Measurements from ENCODE around the gene OR51G2. TPM values are rescaled to one million over a fixed set of nuclear protein-coding genes. Genes with fewer than 3 reads are reported as not detected.
"Not testable (repeated sequence)": the region's sequence is repeated elsewhere in the genome, so short reads cannot be mapped to it uniquely, and the experiment has no call there.

OR51G2 gene
- not detected for polyA plus RNA-seq

- Mint-ChIP-seq H3K27ac (peak within 1 kb of the TSS in 1 of 3 donors; percentile 83), H3K27me3 (no peaks in the 10 kb centered on the region), H3K4me1 (no peaks in the 10 kb centered on the region), H3K9me3 (no peaks in the 10 kb centered on the region), H3K36me3 (no peaks in the 10 kb centered on the region), H3K4me3 (no peak within 1 kb of the TSS)
Observed at GRCh38 chr11:4919250-4919649, at the start of gene OR51G2. TSS of gene OR51G2 (minus strand) at chr11:4919350. CDS start at chr11:4915663, 3,687 bp downstream.

- no peak overlapping the region for H3K27ac Mint-ChIP-seq
- no peaks in the 10 kb centered on the region for H3K27me3 Mint-ChIP-seq
- H3K4me1 Mint-ChIP-seq, result no peaks in the 10 kb centered on the region
- H3K36me3 Mint-ChIP-seq, result no peaks in the 10 kb centered on the region
- H3K9me3 Mint-ChIP-seq, result peaks cover 0 to 5% (median 2%) of the 10 kb centered on the region in 3 donors
- H3K4me3 Mint-ChIP-seq, result no peak overlapping the region
Observed at GRCh38 chr11:4962816-4963215, 43.7 kb upstream of the OR51G2 start.

- Mint-ChIP-seq H3K27ac (no peak overlapping the region), H3K27me3 (no peaks in the 10 kb centered on the region), H3K36me3 (no peaks in the 10 kb centered on the region), H3K9me3 (peaks cover 0 to 5% (median 2%) of the 10 kb centered on the region in 3 donors), H3K4me1 (no peaks in the 10 kb centered on the region), H3K4me3 (no peak overlapping the region)
Observed at GRCh38 chr11:4960877-4961276, 41.7 kb upstream of the OR51G2 start.

- H3K27me3 Mint-ChIP-seq, result no peaks in the 10 kb centered on the region
- no peaks in the 10 kb centered on the region for H3K4me1 Mint-ChIP-seq
- no peak overlapping the region for H3K27ac Mint-ChIP-seq
Observed at GRCh38 chr11:4957396-4957795, 38.2 kb upstream of the OR51G2 start.

GRCh38 chr11:4955613-4956012 lies 36.5 kb upstream of the OR51G2 start, which contains the start of gene OR51A2:
TSS of gene OR51A2 (minus strand) at chr11:4955713. CDS start at chr11:4955713, 0 bp downstream.
- not testable (repeated sequence) for H3K9me3 Mint-ChIP-seq, H3K27me3 Mint-ChIP-seq, H3K27ac Mint-ChIP-seq

More at GRCh38 chr11:4957396-4957795, 38.2 kb upstream of the OR51G2 start:
- Mint-ChIP-seq H3K36me3 (no peaks in the 10 kb centered on the region), H3K9me3 (peaks cover 0 to 1% (median 0%) of the 10 kb centered on the region in 3 donors), H3K4me3 (no peak overlapping the region)

GRCh38 chr11:4947505-4947904 lies 28.4 kb upstream of the OR51G2 start, which contains the start of gene OR51A4:
TSS of gene OR51A4 (minus strand) at chr11:4947605. CDS start at chr11:4947100, 505 bp downstream.
- Mint-ChIP-seq H3K4me1 (no peaks in the 10 kb centered on the region), H3K4me3 (no peak within 1 kb of the TSS), H3K27ac (no peak within 1 kb of the TSS), H3K9me3 (peaks cover 0 to 1% (median 0%) of the 10 kb centered on the region in 3 donors), H3K36me3 (no peaks in the 10 kb centered on the region), H3K27me3 (no peaks in the 10 kb centered on the region)

More at GRCh38 chr11:4955613-4956012, 36.5 kb upstream of the OR51G2 start, which contains the start of gene OR51A2:
- not testable (repeated sequence) for H3K4me1 Mint-ChIP-seq, H3K36me3 Mint-ChIP-seq, H3K4me3 Mint-ChIP-seq

- H3K4me1 Mint-ChIP-seq, result no peaks in the 10 kb centered on the region
- H3K27ac Mint-ChIP-seq, result no peak overlapping the region
- no peak overlapping the region for H3K4me3 Mint-ChIP-seq
- H3K36me3 Mint-ChIP-seq, result no peaks in the 10 kb centered on the region
- H3K27me3 Mint-ChIP-seq, result no peaks in the 10 kb centered on the region
- H3K9me3 Mint-ChIP-seq, result peaks cover 0 to 4% (median 0%) of the 10 kb centered on the region in 3 donors
Observed at GRCh38 chr11:4936745-4937144, 17.6 kb upstream of the OR51G2 start.

- Mint-ChIP-seq H3K27ac (no peak overlapping the region), H3K36me3 (no peaks in the 10 kb centered on the region), H3K4me1 (no peaks in the 10 kb centered on the region), H3K4me3 (no peak overlapping the region), H3K27me3 (no peaks in the 10 kb centered on the region), H3K9me3 (peaks cover 0 to 4% (median 0%) of the 10 kb centered on the region in 3 donors)
Observed at GRCh38 chr11:4932751-4933150, 13.6 kb upstream of the OR51G2 start.

- Mint-ChIP-seq H3K4me1 (no peaks in the 10 kb centered on the region), H3K9me3 (peaks cover 0 to 3% (median 0%) of the 10 kb centered on the region in 3 donors), H3K27me3 (no peaks in the 10 kb centered on the region), H3K4me3 (no peak overlapping the region), H3K27ac (no peak overlapping the region), H3K36me3 (no peaks in the 10 kb centered on the region)
Observed at GRCh38 chr11:4926608-4927007, 7.5 kb upstream of the OR51G2 start.

- Mint-ChIP-seq H3K9me3 (peaks cover 0 to 3% (median 0%) of the 10 kb centered on the region in 3 donors), H3K27me3 (no peaks in the 10 kb centered on the region), H3K27ac (no peak within 1 kb of the TSS), H3K36me3 (no peaks in the 10 kb centered on the region), H3K4me1 (no peaks in the 10 kb centered on the region), H3K4me3 (no peak within 1 kb of the TSS)
Observed at GRCh38 chr11:4924239-4924638, 5.1 kb upstream of the OR51G2 start, which contains the start of gene OR51G1. TSS of gene OR51G1 (minus strand) at chr11:4924339. CDS start at chr11:4924339, 0 bp downstream.

GRCh38 chr11:4922304-4922703 lies 3.2 kb upstream of the OR51G2 start:
- H3K27me3 Mint-ChIP-seq, result no peaks in the 10 kb centered on the region

GRCh38 chr11:4921796-4922195 lies 2.6 kb upstream of the OR51G2 start:
- H3K4me3 Mint-ChIP-seq, result no peak overlapping the region
- peaks cover 0 to 3% (median 0%) of the 10 kb centered on the region in 3 donors for H3K9me3 Mint-ChIP-seq
- no peaks in the 10 kb centered on the region for H3K4me1 Mint-ChIP-seq
- no peaks in the 10 kb centered on the region for H3K27me3 Mint-ChIP-seq
- H3K36me3 Mint-ChIP-seq, result no peaks in the 10 kb centered on the region
- no peak overlapping the region for H3K27ac Mint-ChIP-seq

More at GRCh38 chr11:4922304-4922703, 3.2 kb upstream of the OR51G2 start:
- peaks cover 0 to 3% (median 0%) of the 10 kb centered on the region in 3 donors for H3K9me3 Mint-ChIP-seq
- no peaks in the 10 kb centered on the region for H3K36me3 Mint-ChIP-seq
- H3K4me3 Mint-ChIP-seq, result no peak overlapping the region
- no peaks in the 10 kb centered on the region for H3K4me1 Mint-ChIP-seq
- H3K27ac Mint-ChIP-seq, result no peak overlapping the region

GRCh38 chr11:4916581-4916980 lies 2.6 kb downstream of the OR51G2 start:
- Mint-ChIP-seq H3K27ac (no peak overlapping the region), H3K4me1 (no peaks in the 10 kb centered on the region), H3K4me3 (no peak overlapping the region), H3K9me3 (no peaks in the 10 kb centered on the region), H3K36me3 (no peaks in the 10 kb centered on the region), H3K27me3 (no peaks in the 10 kb centered on the region)

GRCh38 chr11:4903484-4903883 lies 15.7 kb downstream of the OR51G2 start, which contains the start of gene OR51A7:
TSS of gene OR51A7 (plus strand) at chr11:4903783. CDS start at chr11:4907370, 3,587 bp downstream.
- Mint-ChIP-seq H3K36me3 (no peaks in the 10 kb centered on the region), H3K4me1 (peaks cover 4 to 6% (median 4%) of the 10 kb centered on the region in 3 donors), H3K9me3 (peaks cover 0 to 4% (median 0%) of the 10 kb centered on the region in 3 donors), H3K27me3 (no peaks in the 10 kb centered on the region), H3K4me3 (no peak within 1 kb of the TSS), H3K27ac (no peak within 1 kb of the TSS)

GRCh38 chr11:4891996-4892640 lies 27.0 kb downstream of the OR51G2 start:
- Mint-ChIP-seq H3K4me3 (no peak overlapping the region), H3K4me1 (no peaks in the 10 kb centered on the region), H3K27ac (no peak overlapping the region), H3K9me3 (no peaks in the 10 kb centered on the region), H3K27me3 (no peaks in the 10 kb centered on the region), H3K36me3 (peaks cover 2% of the 10 kb centered on the region)

GRCh38 chr11:4890279-4890678 lies 28.9 kb downstream of the OR51G2 start:
- no peaks in the 10 kb centered on the region for H3K4me1 Mint-ChIP-seq
- H3K9me3 Mint-ChIP-seq, result no peaks in the 10 kb centered on the region
- no peak overlapping the region for H3K27ac Mint-ChIP-seq
- no peaks in the 10 kb centered on the region for H3K36me3 Mint-ChIP-seq
- H3K4me3 Mint-ChIP-seq, result no peak overlapping the region
- no peaks in the 10 kb centered on the region for H3K27me3 Mint-ChIP-seq
